ENCODE measurements around the gene BABAM1.
A peak's percentile ranks its signal among the peaks of the same experiment; 100 is the strongest.

The BABAM1 gene

DNA sequence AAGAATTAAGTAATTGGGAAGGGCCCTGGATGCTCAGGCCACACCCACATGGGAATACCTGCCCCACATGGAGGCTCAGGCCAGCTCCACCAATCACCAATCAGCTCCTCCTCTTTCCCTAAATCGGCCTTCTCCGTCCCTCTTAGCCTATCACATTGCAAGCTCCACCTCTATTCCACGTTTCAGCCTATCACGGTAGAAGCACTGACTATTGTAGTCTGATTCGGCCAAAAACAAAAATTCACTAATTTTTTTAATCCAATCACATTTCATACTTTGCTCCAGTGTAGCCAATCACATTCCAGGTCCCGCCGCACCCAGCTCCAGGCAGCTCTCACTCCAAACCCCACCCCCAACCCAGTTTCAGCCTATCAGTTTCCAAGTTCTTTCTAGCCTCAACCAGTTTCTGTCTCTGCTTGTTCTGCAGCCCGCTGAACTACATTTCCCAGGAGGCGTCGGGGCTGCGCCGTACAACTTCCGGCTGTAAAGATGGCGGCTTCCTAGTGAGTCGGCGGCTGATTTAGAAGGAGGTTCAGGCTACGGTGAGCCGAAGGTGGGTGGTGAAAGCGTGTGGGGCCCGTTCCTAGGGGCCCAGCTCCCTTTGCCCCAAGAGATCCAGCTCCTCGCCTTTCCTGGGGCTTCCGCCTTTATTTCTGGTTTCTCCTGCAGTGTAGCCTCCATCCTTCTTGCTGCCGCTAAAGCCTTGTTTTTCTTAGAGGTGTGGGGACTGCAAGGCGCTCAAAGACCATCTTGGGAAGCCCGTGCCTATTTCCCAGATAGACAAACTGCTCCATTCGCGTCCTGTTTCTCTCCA is at the start of gene BABAM1:
TSS of gene BABAM1 (plus strand) at position 469 of the 814 bp plus-strand sequence. CDS start 1,364 bp downstream, outside the sequence.
- DNase-seq: peak; percentile 98 to 99

GRCh38 chr19:17219286-17219685 is 48.0 kb upstream of the BABAM1 start:
- no peak for DNase-seq

DNA sequence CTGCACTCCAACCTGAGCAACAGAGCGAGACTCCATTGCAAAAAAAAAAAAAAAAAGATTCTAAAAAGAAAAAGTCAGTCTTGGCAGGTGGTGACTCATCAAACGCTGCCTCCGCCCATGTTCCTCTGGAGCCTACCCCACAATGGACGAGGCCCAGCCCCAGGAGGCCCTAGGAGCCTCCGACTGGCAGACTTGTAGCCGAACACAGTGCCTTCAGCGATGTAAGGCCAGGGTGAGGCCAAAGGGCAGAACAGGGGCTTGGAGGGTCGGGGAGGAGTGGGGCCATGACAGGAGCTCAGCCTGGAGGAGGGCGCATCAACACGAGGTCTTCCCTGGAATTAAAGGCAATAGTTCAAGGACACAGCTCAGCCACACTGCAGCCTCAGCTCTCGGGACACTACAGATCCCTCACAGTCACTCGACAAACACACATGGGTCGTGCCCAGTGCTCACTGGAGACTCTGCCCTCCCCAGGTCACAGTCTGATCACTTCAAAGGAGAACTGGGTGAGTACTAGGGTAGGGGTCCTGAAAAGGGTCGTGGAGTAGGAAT is 47.0 kb upstream of the BABAM1 start:
- peak in 1 of 2 donors; percentile 29 for DNase-seq

DNA sequence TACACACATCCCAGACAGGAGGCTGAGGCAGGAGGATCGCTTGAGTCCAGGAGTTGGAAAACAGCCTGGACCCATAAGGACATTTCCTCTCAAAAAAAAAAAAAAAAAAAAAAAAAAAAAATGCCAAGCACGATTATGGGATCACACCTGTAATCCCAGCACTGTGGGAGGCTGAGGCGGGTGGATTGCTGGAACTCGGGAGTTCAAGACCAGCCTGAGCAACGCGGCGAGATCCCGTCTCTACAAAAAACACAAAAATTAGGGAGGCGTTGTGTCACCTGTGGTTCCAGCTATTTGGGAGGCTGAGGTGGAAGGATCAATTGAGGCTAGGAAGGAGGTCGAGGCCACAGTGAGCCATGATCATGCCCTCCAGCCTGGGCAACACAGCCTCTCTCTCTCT is 42.2 kb upstream of the BABAM1 start:
- DNase-seq: no peak

DNA sequence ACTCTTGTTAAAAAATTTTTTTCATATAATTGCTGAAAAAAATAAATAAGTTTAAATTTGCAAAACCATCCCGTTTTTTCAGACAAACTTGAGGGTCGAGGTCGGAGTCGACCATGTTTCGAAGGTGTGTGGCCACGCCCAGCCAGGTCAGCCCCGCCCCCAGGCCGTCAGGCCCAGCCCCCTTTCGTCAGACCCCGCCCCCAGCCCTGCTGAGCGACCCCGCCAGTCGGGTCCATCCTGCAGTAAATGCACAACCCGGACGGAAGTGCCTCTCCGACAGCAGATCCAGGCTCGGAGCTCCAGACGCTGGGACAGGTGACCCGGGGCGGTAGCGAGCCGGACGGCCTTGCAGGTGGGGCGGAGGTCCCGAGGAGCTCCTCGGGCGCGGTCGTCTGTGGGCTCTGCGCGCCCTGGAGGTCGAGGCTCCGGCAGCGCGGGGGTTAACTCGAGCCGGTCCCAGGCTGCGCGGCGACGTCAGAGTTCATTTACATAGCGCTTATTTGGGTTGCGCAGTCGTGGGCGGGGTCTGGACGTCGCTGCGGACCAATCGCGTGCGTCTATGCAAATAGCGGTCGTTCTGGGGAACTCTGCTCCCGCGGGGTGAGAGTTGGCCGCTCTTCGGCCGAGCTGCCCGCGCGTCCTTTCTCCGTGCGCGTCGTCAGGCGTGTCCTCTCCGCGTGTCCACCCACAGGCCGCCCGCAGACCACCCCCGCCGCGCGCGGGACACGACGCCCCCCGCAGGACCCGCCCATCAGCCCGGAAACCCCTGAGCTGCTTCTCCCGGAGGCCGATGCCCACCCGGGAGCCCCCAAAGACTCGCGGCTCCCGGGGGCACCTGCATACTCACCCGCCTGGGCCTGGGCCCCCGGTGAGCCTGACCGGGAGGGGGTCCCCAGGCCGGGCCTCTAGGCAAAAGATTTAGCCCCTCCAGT is 41.0 kb upstream of the BABAM1 start, which contains the start of gene OCEL1:
TSS of gene OCEL1 (plus strand) at position 225 of the 932 bp plus-strand sequence. CDS start at position 247, 22 bp downstream.
- peak; percentile 97 for DNase-seq

- no peak for DNase-seq
Observed at GRCh38 chr19:17227798-17228367, 39.4 kb upstream of the BABAM1 start.

- DNase-seq: no peak
Observed at GRCh38 chr19:17229890-17230289, 37.4 kb upstream of the BABAM1 start.

- DNase-seq: no peak
Observed at GRCh38 chr19:17232258-17232657, 35.0 kb upstream of the BABAM1 start.

GRCh38 chr19:17234911-17235299 is 32.3 kb upstream of the BABAM1 start:
- DNase-seq: peak; percentile 50 to 66

DNA sequence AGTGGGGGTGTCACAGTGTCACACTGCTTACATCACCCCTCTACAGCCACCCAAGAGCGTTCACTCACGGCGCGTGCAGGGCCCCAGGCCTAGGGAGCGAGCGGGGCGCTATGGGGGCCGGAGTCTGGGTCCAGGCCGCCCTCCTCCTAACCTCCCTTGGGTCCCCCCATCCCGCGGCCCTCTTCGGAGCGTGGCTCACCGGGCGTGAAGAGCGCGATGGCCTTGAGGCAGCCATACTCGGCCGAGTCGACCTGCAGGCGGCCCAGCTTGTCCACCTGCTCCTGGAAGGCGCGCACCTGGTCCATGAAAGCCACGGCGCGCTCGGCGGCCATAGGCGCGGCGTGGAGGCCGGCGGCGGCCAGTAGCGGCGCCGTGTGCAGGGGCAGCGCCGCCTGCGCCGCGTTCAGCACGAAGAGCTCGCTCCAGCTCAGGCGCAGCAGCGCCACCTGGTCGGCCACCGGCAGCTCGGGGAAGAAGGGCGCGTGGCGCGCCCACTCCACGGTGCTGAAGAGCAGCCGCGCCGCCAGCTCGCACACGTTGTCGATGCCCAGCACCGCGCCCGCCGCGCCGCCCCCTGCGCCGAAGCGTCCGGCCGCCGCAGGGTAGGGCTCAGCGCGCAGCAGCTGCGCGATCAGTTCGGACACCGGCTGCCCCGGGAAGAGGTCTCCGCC is 31.8 kb upstream of the BABAM1 start:
- DNase-seq: peak; percentile 75 to 77

DNA sequence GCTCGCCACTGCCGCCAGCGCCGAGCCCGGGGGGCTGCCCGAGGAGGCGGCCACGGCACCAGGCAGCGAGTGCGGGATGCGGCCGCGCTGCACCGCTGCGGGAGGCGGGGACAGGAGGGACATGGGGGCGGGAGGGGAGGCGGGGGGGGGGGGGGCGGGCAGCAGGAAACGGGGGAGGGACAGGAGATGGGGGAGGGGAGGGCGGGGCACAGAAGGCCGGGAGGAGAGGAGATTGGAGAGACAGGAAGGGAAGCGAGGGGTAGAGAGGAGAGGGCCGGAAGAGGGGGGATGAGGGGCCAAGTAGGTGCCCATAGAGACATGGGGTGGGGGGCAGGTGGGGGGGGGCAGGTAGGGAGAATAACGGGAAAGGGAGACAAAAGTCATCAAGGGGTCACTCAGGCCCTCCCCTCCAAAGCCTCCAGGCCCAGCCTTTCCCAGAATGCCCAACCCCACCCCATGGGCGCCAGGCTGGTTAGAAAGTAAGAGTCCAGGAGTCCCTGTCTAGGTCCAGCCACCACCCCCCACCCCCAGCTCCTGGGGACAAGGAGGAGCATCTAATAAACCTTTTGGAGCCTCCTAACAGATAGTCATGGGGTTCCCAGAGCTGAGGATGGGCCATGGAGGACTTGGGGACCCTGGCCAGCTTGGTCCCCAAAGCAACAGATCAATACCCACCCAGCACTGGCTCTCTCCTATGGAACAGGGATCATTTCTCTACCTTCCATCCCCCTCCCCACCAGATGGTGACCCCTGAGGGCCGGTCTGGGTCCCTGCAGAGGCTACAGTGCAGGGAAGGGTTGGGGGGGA is 31.1 kb upstream of the BABAM1 start:
- DNase-seq: no peak

GRCh38 chr19:17236811-17237543 is 30.3 kb upstream of the BABAM1 start:
- no peak for DNase-seq

GRCh38 chr19:17237747-17238706 is 29.2 kb upstream of the BABAM1 start:
- no peak for DNase-seq

- DNase-seq: no peak
Observed at GRCh38 chr19:17240062-17240752, 27.0 kb upstream of the BABAM1 start.

- no peak for DNase-seq
Observed at GRCh38 chr19:17240826-17241399, 26.3 kb upstream of the BABAM1 start.

DNA sequence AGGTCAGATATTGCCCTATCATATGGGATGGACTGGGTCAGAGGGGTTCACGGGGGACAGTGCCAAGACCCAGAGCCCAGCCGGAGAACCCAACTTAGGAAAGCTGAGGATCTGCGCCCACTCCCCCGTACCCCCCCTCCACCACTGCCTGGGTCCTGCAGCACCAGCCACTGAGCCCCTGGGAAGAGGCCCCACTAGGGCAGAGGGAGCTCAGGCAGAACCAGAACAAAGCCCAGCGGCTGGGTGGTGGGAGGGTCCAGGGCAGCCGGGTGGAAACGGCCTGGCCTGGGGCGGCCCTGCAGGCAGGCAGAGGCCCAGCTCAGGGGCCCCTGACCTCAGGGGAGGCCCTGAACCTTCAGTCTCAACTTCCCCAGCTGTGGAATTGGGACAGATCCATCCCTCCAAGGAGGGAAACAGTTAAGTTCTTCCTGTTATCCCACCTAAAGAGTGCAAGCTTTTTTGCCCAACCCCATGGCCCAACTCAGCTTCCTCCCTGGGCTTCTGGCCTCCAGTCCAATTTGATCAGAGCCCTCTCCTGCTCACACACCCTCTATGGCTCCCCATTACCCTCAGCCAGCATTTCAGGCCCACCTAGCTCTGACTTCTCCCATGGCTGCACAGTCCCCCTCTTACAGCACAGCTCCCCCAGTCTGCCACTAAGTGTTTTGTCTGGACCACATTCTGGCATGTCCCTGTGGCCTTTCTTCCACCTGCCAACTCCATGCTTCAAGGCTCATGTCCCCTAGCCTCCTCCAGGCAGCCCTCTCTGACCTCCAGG is 24.6 kb upstream of the BABAM1 start:
- DNase-seq: no peak

GRCh38 chr19:17243211-17243829 is 23.9 kb upstream of the BABAM1 start:
- DNase-seq: no peak

Data from CD4-positive, alpha-beta T cell treated with Interleukin-4 for 1 hour (primary cell).